Limb (tissue), 2 donors: ENCODE results near the gene PTGFRN.
A peak's percentile ranks its signal among the peaks of the same experiment; 100 is the strongest.
"Not testable (repeated sequence)": the region's sequence is repeated elsewhere in the genome, so short reads cannot be mapped to it uniquely, and the experiment has no call there.

Experiments
- DNase-seq, 2 donors: peaks; one replicate each; pipeline ENCODE4 v3.0.0-alpha.2; 2016; ENCODE audit errors: extremely low spot score in 2 of 2

The PTGFRN gene

GRCh38 chr1:116909512-116910378, at the start of gene PTGFRN:
PTGFRN (plus strand) TSS chr1:116909916; CDS start chr1:116910204, 288 bp downstream.
- DNase-seq: peak; percentile 77 to 92

GRCh38 chr1:116860167-116860566, 49.5 kb upstream of the PTGFRN start:
- not testable (repeated sequence) for DNase-seq

DNA sequence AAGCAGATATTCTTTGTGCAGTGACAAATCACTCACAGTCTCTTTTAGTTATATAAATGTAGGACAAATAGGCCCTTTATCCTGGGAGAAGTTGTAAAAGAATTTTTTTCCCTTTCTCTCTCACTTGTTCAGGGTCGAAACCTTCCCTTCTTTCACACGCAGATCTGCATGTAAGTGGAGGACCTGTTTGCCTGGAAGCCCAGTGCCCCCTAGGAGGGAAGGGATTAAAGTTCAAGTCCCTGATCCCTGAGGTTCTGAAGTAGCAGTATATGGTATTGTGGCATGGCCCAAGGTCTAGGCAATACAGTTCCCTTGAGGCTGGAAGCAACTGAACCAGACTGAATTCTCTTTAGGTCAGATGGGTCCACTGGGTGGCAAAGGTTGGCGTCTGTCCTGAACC, 48.6 kb upstream of the PTGFRN start:
- no peak for DNase-seq

DNA sequence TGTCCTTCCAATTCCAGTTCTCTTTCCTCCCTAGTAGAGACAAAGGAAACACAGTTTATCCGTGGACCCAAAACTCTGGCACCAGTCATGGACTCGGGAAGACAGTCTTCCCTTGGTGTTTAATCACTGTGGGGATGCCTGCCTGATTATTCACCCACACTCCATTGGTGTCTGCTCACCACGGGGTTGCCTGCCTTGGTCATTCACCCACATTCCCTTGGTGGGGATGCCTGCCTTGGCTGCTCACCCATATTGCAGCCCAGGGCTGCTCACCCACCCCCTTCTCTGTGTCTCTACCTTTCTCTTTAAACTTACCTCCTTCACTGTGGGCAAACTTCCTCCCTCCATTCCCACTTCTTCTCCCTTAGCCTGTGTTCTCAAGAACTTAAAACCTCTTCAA, 46.7 kb upstream of the PTGFRN start:
- not testable (repeated sequence) for DNase-seq

DNA sequence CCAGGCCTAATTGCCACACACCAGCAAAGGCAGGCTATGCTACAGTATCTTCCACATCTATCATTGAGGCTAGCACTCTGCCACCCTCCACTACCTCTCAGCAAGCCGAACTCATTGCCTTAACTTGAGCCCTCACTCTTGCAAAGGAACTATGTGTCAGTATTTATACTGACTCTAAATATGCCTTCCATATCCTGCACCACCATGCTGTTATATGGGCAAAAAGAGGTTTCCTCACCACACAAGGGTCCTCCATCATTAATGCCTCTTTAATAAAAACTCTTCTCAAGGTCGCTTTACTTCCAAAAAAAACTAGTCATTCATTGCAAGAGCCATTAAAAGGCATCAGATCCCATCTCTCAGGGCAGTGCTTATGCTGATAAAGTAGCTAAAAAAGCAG, 43.2 kb upstream of the PTGFRN start:
- not testable (repeated sequence) for DNase-seq

- DNase-seq: no peak
Measured at GRCh38 chr1:116868385-116868784, 41.3 kb upstream of the PTGFRN start.

DNA sequence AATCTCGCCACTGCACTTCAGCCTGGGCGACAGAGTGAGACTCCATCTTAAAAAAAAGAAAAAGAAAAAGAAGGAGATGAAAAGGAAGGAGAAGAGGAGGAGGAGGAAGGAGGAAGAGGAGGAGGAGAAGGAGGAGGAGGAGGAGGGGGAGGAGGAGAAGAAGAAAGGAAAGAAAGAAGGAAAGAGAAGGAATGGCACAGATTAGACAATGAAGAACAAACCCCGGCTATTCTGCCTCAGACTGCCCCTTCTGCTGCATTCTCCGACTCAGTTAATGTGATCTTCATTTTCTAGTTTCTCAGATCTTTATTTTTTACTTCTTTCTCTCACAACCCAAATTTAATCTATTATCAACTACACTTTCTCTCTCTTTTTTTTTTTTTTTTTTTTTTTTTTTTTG, 40.1 kb upstream of the PTGFRN start:
- DNase-seq: no peak

DNA sequence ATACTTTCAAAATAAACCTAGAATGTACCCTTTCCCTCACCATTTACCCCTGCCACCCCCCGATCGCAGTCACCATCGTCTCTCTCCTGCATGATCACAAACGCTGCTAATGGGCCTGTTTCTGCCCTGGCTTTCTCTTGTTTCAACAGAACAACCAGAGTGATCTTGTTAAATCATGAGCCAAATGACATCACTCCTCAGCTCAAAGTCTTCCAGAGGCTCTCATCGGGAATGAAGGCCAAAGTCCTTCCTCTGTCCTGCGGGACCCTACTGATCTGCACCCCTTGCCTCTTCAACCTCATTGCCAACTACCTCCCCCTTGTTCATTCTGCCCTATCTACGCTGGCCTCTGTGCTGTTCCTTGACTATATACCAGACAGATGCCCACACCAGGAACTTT, 39.4 kb upstream of the PTGFRN start:
- no peak for DNase-seq

GRCh38 chr1:116871779-116872146, 38.0 kb upstream of the PTGFRN start:
- no peak for DNase-seq

GRCh38 chr1:116873680-116874271, 35.9 kb upstream of the PTGFRN start:
- DNase-seq: no peak

GRCh38 chr1:116874733-116875249, 34.9 kb upstream of the PTGFRN start:
- no peak for DNase-seq

GRCh38 chr1:116875391-116875790, 34.3 kb upstream of the PTGFRN start:
- DNase-seq: no peak

DNA sequence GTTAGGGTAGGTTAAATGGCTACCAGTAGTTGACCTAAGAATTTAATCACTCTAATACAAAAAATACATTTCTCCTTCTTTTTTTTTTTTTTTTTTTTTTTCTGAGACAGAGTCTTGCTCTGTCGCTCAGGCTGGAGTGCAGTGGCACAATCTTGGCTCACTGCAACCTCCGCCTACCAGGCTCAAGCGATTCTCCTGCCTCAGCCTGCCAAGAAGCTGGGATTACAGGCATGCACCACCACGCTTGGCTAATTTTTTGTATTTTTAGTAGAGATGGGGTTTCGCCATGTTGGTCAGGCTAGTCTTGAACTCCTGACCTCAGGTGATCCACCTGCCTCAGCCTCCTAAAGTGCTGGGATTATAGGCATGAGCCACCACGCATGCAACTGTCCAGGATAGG, 33.8 kb upstream of the PTGFRN start:
- not testable (repeated sequence) for DNase-seq

DNA sequence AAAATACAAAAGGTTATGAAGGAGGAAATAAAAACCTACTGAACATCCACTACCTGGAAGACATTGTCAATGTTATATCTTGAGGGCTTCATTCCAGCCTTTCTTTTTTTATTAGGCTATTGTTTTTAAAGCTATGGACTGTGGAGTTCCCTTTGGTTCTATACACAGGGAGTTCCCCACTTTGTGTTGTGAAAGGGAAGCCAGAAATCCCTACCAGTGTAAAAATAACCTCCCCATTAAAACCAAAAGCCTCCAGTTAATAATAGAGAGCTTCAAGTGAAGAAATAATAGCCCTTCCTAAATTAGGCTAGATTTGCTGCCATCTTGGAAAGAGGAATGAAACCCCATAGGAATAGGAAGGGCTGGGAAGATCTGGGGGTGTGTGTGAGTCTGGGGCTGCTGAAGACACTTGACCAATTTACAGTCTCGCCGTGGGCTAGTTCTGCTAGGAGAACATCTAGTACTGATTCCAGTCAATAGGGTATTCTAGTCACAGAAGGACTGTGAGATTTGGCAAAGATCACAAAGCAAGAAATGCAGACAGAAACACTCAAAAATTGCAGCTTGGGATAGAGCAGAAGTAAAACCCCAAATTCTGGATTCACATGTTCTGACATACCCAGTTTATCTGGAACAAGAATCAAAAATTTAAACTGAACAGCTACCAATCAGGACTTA, 32.4 kb upstream of the PTGFRN start:
- no peak for DNase-seq

DNA sequence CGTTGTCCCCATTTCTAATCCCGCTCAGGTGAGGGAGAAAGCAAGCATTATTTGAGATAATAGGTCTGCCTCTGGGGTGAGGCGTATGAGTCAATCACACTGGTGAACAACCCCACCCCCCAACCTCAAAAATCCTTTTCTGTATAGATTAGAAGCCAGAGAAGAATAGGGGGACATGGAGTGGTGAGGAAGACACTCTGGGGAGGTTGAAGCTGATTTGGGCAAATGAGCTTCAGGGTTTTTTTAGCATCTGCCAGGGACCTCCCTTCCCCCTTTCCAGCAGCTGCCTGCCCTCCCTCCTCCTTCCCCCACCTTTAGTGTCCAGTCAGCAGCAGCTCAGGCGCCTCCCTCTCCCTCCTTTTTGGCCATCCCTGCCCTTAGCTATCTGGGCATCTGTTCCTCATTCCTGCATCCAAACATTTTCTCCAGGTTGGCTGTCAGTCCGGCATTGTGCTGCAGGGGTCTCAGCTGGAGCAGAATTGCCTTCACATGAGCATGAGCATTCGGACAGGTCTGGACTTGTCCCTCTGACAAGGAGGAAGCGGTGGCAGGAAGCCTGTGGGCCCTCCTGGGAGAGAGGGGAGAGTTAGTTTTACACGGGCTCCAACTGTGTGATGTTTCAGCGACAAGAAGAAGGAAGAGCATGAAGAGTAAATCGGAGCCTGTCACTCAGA, 30.8 kb upstream of the PTGFRN start:
- DNase-seq: peak in 1 of 2 donors; percentile 59

- no peak for DNase-seq
Measured at GRCh38 chr1:116879478-116880133, 30.1 kb upstream of the PTGFRN start.

- DNase-seq: no peak
Measured at GRCh38 chr1:116880917-116881316, 28.8 kb upstream of the PTGFRN start.

- peak in 1 of 2 donors; percentile 71 for DNase-seq
Measured at GRCh38 chr1:116881879-116882520, 27.7 kb upstream of the PTGFRN start.

- no peak for DNase-seq
Measured at GRCh38 chr1:116882866-116883265, 26.9 kb upstream of the PTGFRN start.

- peak; percentile 64 to 71 for DNase-seq
Measured at GRCh38 chr1:116886291-116886878, 23.3 kb upstream of the PTGFRN start.
